ENCODE measurements around the gene SCML2. TPM values are rescaled to one million over a fixed set of nuclear protein-coding genes. Genes with fewer than 3 reads are reported as not detected.

SCML2 gene
- total and polyA plus RNA-seq, 2 of the 8 experiments (the other 6 are each of a cell fraction or from before 2014, with no cell fraction given): 14.6 to 18.9 TPM

GRCh38 chrX:18227458-18227857 is 127.0 kb downstream of the SCML2 start (continued):
- TF ChIP-seq CHD7 (IDR thresholded peaks at IDR 0.05; ENCODE audit: insufficient replicate concordance, low read length) (no peak), KDM4A (IDR thresholded peaks at IDR 0.05; ENCODE audit: low read depth, low read length, severe bottlenecking) (no peak), GABPA (IDR thresholded peaks at IDR 0.05; ENCODE audit: borderline replicate concordance, insufficient read depth, low read length) (no peak), USF2 (IDR thresholded peaks at IDR 0.05; ENCODE audit: low read length) (no peak), RAD21 (IDR thresholded peaks at IDR 0.05 in 1 of 2, conservative IDR thresholded peaks at IDR 0.05 in 1 of 2; ENCODE audit: low read depth in 2 of 2, low read length in 2 of 2) (no peak), POU5F1 (IDR thresholded peaks at IDR 0.05; ENCODE audit: low read depth, low read length) (no peak), MAFK (IDR thresholded peaks at IDR 0.05; ENCODE audit: low read depth, low read length) (no peak), SP4 (IDR thresholded peaks at IDR 0.05; ENCODE audit: low read length) (no peak), SRF (IDR thresholded peaks at IDR 0.05; ENCODE audit: low read depth, low read length) (no peak), CHD2 (IDR thresholded peaks at IDR 0.05; ENCODE audit: low read length) (no peak), TCF12 (IDR thresholded peaks at IDR 0.05; ENCODE audit: low read depth, low read length) (no peak)
